GM23338 (cell line): ENCODE measurements around the gene APOL5. TPM values are rescaled to one million over a fixed set of nuclear protein-coding genes. Genes with fewer than 3 reads are reported as not detected.

Experiments
- ATAC-seq: fragments of 200-7000 bp; cut with Tn5 transposase; 3 replicates; pipeline ENCODE4 v1.9.1; 2020
- DNase-seq: peaks from one replicate; pipeline ENCODE4 v3.0.0-alpha.2; 2015; ENCODE audit warnings: low spot score
- H2AFZ ChIP-seq: fragments of 200-600 bp; sonication (generic); 2 replicates; pipeline ENCODE4 v1.8.0; 2016; ENCODE audit warnings: antibody characterized with exemption, mild to moderate bottlenecking, moderate library complexity
- H3F3A ChIP-seq: fragments of 200-600 bp; sonication (generic); replicated peaks from 2 replicates; pipeline ENCODE4 v1.8.0; 2017; ENCODE audit warnings: antibody characterized with exemption, mixed run types, low read depth
- H3K27ac ChIP-seq: fragments of 200-600 bp; sonication (generic); 2 replicates; pipeline ENCODE4 v1.6.1; 2016; ENCODE audit warnings: low read depth
- H3K27me3 ChIP-seq: fragments of 200-600 bp; sonication (generic); 2 replicates; pipeline ENCODE4 v1.8.0; 2016; ENCODE audit warnings: mild to moderate bottlenecking, mixed run types, moderate library complexity; ENCODE audit not compliant: insufficient read depth
- H3K36me3 ChIP-seq: fragments of 200-600 bp; sonication (generic); 2 replicates; pipeline ENCODE4 v1.8.0; 2016; ENCODE audit warnings: mild to moderate bottlenecking; ENCODE audit not compliant: insufficient read depth
- H3K4me1 ChIP-seq: fragments of 200-600 bp; sonication (generic); 2 replicates; pipeline ENCODE4 v1.8.0; 2016; ENCODE audit warnings: mild to moderate bottlenecking, moderate library complexity; ENCODE audit not compliant: insufficient read depth
- H3K4me2 ChIP-seq: fragments of 200-600 bp; sonication (generic); 2 replicates; pipeline ENCODE4 v1.7.1; 2017; ENCODE audit warnings: mixed run types
- H3K4me3 ChIP-seq: fragments of 200-600 bp; sonication (generic); 2 replicates; pipeline ENCODE4 v1.6.1; 2016; ENCODE audit warnings: mixed run types
- H3K79me2 ChIP-seq: fragments of 200-600 bp; sonication (generic); replicated peaks from 2 replicates; pipeline ENCODE4 v1.8.0; 2017; ENCODE audit warnings: mild to moderate bottlenecking; ENCODE audit not compliant: insufficient read depth
- H3K9me2 ChIP-seq: fragments of 200-600 bp; sonication (generic); 2 replicates; pipeline ENCODE4 v1.8.0; 2017; ENCODE audit not compliant: insufficient read depth
- H4K20me1 ChIP-seq: fragments of 200-600 bp; sonication (generic); replicated peaks from 2 replicates; pipeline ENCODE4 v1.8.0; 2017; ENCODE audit warnings: mild to moderate bottlenecking; ENCODE audit not compliant: insufficient read depth
- H3K27ac Mint-ChIP-seq: 2 replicates; pipeline ENCODE4 v1.8.0; 2020; ENCODE audit warnings: inconsistent platforms, mild to moderate bottlenecking, moderate library complexity, mixed read lengths
- H3K27me3 Mint-ChIP-seq: 3 replicates; pipeline ENCODE4 v1.8.0; 2022; ENCODE audit warnings: low read depth, mild to moderate bottlenecking, moderate library complexity, mixed read lengths, inconsistent platforms; ENCODE audit not compliant: insufficient read depth, poor library complexity
- H3K36me3 Mint-ChIP-seq: 3 replicates; pipeline ENCODE4 v1.8.0; 2021; ENCODE audit warnings: low read depth, mild to moderate bottlenecking, inconsistent platforms, moderate library complexity, mixed read lengths
- H3K4me1 Mint-ChIP-seq: 3 replicates; pipeline ENCODE4 v1.8.0; 2020; ENCODE audit warnings: mild to moderate bottlenecking, inconsistent platforms, mixed read lengths
- H3K4me3 Mint-ChIP-seq: 3 replicates; pipeline ENCODE4 v1.8.0; 2021; ENCODE audit warnings: moderate library complexity, mild to moderate bottlenecking, inconsistent platforms, mixed read lengths
- H3K9me3 Mint-ChIP-seq: 3 replicates; pipeline ENCODE4 v1.8.0; 2020; ENCODE audit warnings: moderate library complexity, mild to moderate bottlenecking, inconsistent platforms, mixed read lengths
- CREB1 ChIP-seq: fragments of 250-450 bp; sonication (Bioruptor Pico); IDR thresholded peaks from 2 replicates; pipeline ENCODE4 v1.5.0; 2020; ENCODE audit warnings: low read depth, mild to moderate bottlenecking, moderate library complexity
- CTCF ChIP-seq, 2 experiments: fragments of 200-600 bp in 1 of 2; sonication (generic) in 1 of 2; conservative IDR thresholded peaks; 2 replicates each; pipeline versions ENCODE4 v1.5.1 to v1.6.1; 2016 to 2017; ENCODE audit warnings: antibody characterized with exemption in 2 of 2, low read depth in 2 of 2, mild to moderate bottlenecking in 2 of 2, moderate library complexity in 1 of 2
- EZH2phosphoT487 ChIP-seq: fragments of 200-600 bp; sonication (generic); IDR thresholded peaks from one replicate; pipeline ENCODE4 v1.8.1; 2018; ENCODE audit warnings: antibody characterized with exemption; ENCODE audit not compliant: unreplicated experiment
- JUNB ChIP-seq: IDR thresholded peaks from one replicate; pipeline ENCODE4 v1.6.1; 2016; ENCODE audit warnings: antibody characterized with exemption; ENCODE audit not compliant: unreplicated experiment
- ZNF114 ChIP-seq: fragments of 250-450 bp; sonication (Bioruptor Pico); IDR thresholded peaks from 2 replicates; pipeline ENCODE4 v1.5.0; 2020; ENCODE audit warnings: mild to moderate bottlenecking, moderate library complexity
- ZNF331 ChIP-seq: fragments of 250-450 bp; sonication (Bioruptor Pico); IDR thresholded peaks from 2 replicates; pipeline ENCODE4 v1.5.0; 2020; ENCODE audit warnings: low read depth, mild to moderate bottlenecking, moderate library complexity
- polyA plus RNA-seq: library from polyadenylated mRNA; unstranded; fragments of >200 nt; fragmentation: Nextera tagmentation; extraction: Ambion mirVana; gene quantifications from 2 replicates; pipeline ENCODE4 v1.2.1, GENCODE V29; 2016
- total RNA-seq: library from RNA; depleted of rRNA; stranded (reverse); fragments of >200 nt; shearing (Covaris generic); gene quantifications from 2 replicates; pipeline ENCODE4 v1.2.3, GENCODE V29; 2014

Gene APOL5
- total and polyA plus RNA-seq, 2 experiments from 2014 or later: not detected

GRCh38 chr22:35727436-35727835 is 9.8 kb downstream of the APOL5 start:
- no peaks in the 10 kb centered on the region for H3K79me2 ChIP-seq
- H3K27ac Mint-ChIP-seq: no peak overlapping the region

GRCh38 chr22:35728639-35729308 is 11.1 kb downstream of the APOL5 start:
- H3K4me3 Mint-ChIP-seq: no peak overlapping the region
- no peak overlapping the region for H3K27ac Mint-ChIP-seq
- H2AFZ ChIP-seq: no peak overlapping the region
- H3K9me3 Mint-ChIP-seq: no peaks in the 10 kb centered on the region
- ATAC-seq (no peak), DNase-seq (no peak)
- peaks cover 6% of the 10 kb centered on the region for H3K27me3 Mint-ChIP-seq
- no peaks in the 10 kb centered on the region for H3K36me3 Mint-ChIP-seq
- H3K4me3 ChIP-seq: no peak overlapping the region
- no peaks in the 10 kb centered on the region for H4K20me1 ChIP-seq
- H3K36me3 ChIP-seq: no peaks in the 10 kb centered on the region
- no peaks in the 10 kb centered on the region for H3K79me2 ChIP-seq
- no peaks in the 10 kb centered on the region for H3K27me3 ChIP-seq
- no peaks in the 10 kb centered on the region for H3K9me2 ChIP-seq
- H3K4me2 ChIP-seq: no peak overlapping the region
- no peaks in the 10 kb centered on the region for H3F3A ChIP-seq
- no peaks in the 10 kb centered on the region for H3K4me1 ChIP-seq
- TF ChIP-seq CREB1 (CRISPR knock-in tag) (no peak), ZNF331 (CRISPR knock-in tag) (no peak), ZNF114 (CRISPR knock-in tag) (no peak), JUNB (no peak), CTCF (conservative IDR thresholded peaks at IDR 0.05; ENCODE audit: low read depth in 2 of 2) (no peak), EZH2phosphoT487 (no peak)
- no peak overlapping the region for H3K27ac ChIP-seq
- H3K4me1 Mint-ChIP-seq: peaks cover 8% of the 10 kb centered on the region; the same call in 1 of the 3 replicates

More at GRCh38 chr22:35727436-35727835, 9.8 kb downstream of the APOL5 start:
- no peaks in the 10 kb centered on the region for H3K27me3 ChIP-seq
- H3K27me3 Mint-ChIP-seq: peaks cover 3% of the 10 kb centered on the region
- H3K36me3 Mint-ChIP-seq: no peaks in the 10 kb centered on the region
- no peaks in the 10 kb centered on the region for H3K4me1 ChIP-seq
- no peak for ATAC-seq
- peaks cover 8% of the 10 kb centered on the region; the same call in 1 of the 3 replicates for H3K4me1 Mint-ChIP-seq
- H3K9me3 Mint-ChIP-seq: no peaks in the 10 kb centered on the region
- H3K4me3 Mint-ChIP-seq: no peak overlapping the region
- TF ChIP-seq CTCF (conservative IDR thresholded peaks at IDR 0.05; ENCODE audit: low read depth in 2 of 2): no peak
- no peak overlapping the region for H3K27ac ChIP-seq
- no peak overlapping the region for H3K4me2 ChIP-seq
- DNase-seq: no peak
- no peaks in the 10 kb centered on the region for H4K20me1 ChIP-seq
- no peaks in the 10 kb centered on the region for H3K36me3 ChIP-seq
- no peaks in the 10 kb centered on the region for H3F3A ChIP-seq
- no peaks in the 10 kb centered on the region for H3K9me2 ChIP-seq
- no peak overlapping the region for H3K4me3 ChIP-seq
- H2AFZ ChIP-seq: 0 out of 2 replicates have a peak overlapping the region, but pooled peaks have one; percentile 32
